GM21528 (cell line): Measurements from ENCODE around the gene CCR3.

Source experiments
- ATAC-seq: cut with Tn5 transposase; IDR thresholded peaks from one replicate; pipeline ENCODE4 v1.9.1; 2021; ENCODE audit warnings: mild to moderate bottlenecking, moderate library complexity; ENCODE audit not compliant: unreplicated experiment, low FRiP score

Gene CCR3

GRCh38 chr3:46293991-46294833 is 52.0 kb downstream of the CCR3 start:
- no peak for ATAC-seq

DNA sequence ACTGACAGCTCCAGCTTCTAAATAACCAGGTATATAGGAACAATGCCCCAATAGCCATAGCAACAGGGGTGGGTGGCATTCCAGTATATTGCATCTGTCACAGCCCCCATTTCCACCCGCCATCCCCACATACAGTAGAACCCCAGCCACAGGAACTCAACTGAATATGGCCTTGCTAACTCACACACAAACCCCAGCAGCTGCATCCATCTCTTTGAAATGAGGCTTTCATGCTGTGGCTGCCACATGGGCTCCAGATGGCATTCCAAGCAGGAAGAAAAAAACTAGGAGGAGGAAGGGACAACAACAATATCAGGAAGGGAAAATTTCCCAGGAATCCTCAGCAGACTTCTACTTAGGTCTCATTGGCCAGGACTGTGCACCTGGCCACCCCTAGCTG is 54.6 kb downstream of the CCR3 start:
- ATAC-seq: no peak

GRCh38 chr3:46297658-46298423 is 55.6 kb downstream of the CCR3 start:
- no peak for ATAC-seq

GRCh38 chr3:46298871-46299607 is 56.8 kb downstream of the CCR3 start:
- ATAC-seq: no peak

- no peak for ATAC-seq
Observed at GRCh38 chr3:46299608-46300460, 57.6 kb downstream of the CCR3 start.

DNA sequence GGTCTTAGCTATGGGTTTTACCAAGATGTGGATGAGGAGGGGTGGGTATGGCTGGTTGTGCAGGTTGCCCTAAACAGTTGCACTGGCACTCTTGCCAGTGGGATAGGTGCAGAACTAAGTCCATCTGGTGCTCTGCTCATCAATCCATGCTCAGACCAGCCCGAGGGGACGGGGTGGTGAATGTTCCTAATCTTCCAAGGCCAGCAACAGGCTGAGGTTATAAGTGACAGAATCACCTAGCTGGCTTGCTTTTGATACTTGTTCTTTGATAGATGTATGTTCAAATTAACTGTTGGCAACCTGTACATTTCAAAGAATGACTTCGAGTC is 58.2 kb downstream of the CCR3 start:
- ATAC-seq: no peak

DNA sequence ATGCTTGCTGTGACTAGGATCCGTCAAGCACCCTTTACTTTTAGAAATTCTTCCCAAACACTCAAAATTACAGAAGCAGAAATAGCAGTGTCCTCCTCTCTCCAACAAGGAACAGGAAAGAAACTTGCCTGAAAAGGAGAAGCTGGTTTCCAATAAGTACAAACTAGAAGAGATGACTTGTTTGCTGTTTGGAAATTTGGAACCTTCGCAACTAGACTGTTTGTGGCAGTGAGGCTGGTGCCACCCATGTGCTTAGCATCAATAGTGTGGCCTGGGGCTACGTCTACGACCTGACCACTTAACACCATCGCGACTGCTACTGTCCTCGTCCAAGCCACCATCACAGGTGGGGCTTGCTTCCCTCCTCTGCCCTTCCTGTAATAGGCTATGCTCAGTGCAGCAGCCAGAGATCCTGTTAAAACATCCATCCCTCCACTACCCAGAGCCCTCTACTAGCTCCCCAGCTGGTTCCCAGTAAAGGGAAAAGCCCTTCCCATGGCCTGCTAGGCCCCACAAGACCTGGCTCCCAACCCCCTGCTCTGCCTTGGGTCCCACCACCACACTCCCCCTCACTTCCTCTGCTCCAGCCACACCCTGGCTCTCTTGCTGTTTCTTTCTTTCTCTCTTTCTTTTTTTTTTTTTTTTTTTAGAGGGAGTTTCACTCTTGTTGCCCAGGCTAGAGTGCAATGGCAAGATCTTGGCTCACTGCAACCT is 59.0 kb downstream of the CCR3 start:
- no peak for ATAC-seq

GRCh38 chr3:46303240-46303639 is 61.0 kb downstream of the CCR3 start:
- ATAC-seq: no peak

GRCh38 chr3:46304739-46305138 is 62.5 kb downstream of the CCR3 start:
- no peak for ATAC-seq

DNA sequence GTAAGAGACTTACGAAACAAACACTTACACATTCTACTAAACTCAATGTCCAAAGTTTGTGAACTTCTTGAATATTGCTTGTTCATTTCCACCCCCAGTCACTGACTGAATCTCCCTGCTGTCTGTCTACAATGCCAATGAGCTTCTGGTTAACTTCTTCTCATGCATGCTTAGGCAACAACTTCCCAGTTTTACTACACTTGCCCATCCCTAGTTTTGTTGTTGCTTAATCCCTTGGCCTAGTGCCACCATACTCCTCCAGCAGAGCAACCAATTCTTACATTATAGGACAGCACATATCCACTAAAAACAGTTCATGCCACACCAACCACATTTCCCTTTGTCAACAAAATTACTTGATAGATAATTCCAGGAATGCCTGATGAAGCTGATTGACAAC is 70.7 kb downstream of the CCR3 start:
- ATAC-seq: no peak

GRCh38 chr3:46314517-46314916 is 72.3 kb downstream of the CCR3 start:
- ATAC-seq: no peak

DNA sequence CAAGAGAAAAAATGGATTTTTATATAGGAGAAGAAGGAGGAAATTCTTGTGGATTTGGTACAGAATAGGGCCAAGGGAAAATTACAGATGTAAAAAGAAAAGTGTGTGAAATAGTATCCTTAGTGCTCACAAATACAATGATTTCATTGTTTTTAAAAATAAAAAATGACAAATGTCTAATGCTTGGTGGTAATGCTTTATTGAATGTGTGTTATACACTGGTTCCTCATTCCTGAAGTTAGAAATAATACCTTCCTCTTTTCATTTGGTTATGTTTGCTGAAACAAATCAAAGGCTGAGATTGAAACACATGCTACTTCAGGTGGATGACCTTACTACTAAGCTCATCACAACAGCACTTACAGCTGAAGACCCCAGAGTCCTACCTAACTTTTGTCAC is 73.9 kb downstream of the CCR3 start:
- ATAC-seq: no peak
